HL-60 (cell line): Measurements from ENCODE around the gene GIMD1.

Experiments
- DNase-seq, 2 experiments: peaks; one replicate each; pipeline ENCODE4 v3.0.0-alpha.2; 2010 to 2020; ENCODE audit warnings: low read depth in 1 of 2, low spot score in 1 of 2
- H3K27ac ChIP-seq: fragments of 250-450 bp; sonication (Bioruptor Pico); replicated peaks from 2 replicates; pipeline ENCODE4 v1.5.1; 2020; ENCODE audit warnings: mild to moderate bottlenecking, moderate library complexity
- H3K27me3 ChIP-seq: fragments of 250-450 bp; sonication (Bioruptor Pico); 2 replicates; pipeline ENCODE4 v1.5.1; 2021; ENCODE audit warnings: mild to moderate bottlenecking, moderate library complexity; ENCODE audit not compliant: insufficient read depth, poor library complexity, severe bottlenecking
- H3K4me3 ChIP-seq: replicated peaks from 2 replicates; pipeline ENCODE4 v1.5.1; 2011; ENCODE audit warnings: mild to moderate bottlenecking, control low read depth, low read length; ENCODE audit not compliant: insufficient read depth
- CTCF ChIP-seq: IDR thresholded peaks from one replicate; pipeline ENCODE4 v1.5.1; 2011; ENCODE audit warnings: low read length, control low read depth, inconsistent platforms; ENCODE audit not compliant: insufficient read depth
- GABPA ChIP-seq: IDR thresholded peaks from 2 replicates; pipeline ENCODE4 v1.6.1; 2012; ENCODE audit warnings: low read depth
- POLR2AphosphoS5 ChIP-seq: IDR thresholded peaks from 2 replicates; pipeline ENCODE4 v1.6.1; 2012; ENCODE audit warnings: low read depth
- REST ChIP-seq: IDR thresholded peaks from 2 replicates; pipeline ENCODE4 v1.6.1; 2012; ENCODE audit warnings: low read depth; ENCODE audit not compliant: insufficient replicate concordance
- SPI1 ChIP-seq: IDR thresholded peaks from 2 replicates; pipeline ENCODE4 v1.6.1; 2012; ENCODE audit warnings: low read depth, mild to moderate bottlenecking, borderline replicate concordance

Gene GIMD1

DNA sequence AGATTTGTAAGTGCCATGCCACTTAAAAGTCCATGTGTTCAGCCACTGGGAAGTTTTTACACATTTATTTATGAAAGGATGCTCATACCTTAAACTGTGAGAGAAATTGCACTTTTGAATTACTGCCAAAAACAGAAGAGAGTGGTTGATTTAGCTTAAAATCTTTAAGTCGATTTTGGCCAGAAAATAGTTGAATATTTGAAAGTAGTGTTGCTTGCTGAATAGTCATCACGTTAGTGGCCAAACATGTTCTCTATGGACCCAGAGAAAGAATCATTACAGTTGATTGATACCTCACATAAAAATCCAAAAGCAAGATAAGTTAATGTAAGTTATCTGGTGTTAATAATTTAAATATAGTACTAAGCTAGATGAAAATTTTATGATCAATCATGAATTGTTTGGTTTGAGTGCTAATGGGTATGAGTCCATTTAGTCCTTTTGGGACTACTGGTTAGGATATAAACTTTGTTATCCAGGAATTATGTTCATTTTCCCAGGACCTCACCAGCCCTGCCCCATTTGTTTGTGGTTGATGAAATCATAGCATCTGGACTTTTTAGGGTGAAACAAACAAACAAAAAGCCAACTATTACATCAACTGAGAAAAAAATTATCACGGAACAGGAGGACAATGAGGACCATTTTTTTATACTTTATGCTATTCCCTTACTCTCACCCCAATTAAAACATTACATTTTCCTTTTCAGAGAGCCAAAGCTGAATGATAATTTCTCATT, 6.3 kb downstream of the GIMD1 start:
- no peak for TF ChIP-seq CTCF
- no peak for TF ChIP-seq SPI1
- no peak for TF ChIP-seq REST
- no peak for TF ChIP-seq POLR2AphosphoS5
- no peak for TF ChIP-seq GABPA
- H3K4me3 ChIP-seq: no peak overlapping the region
- no peak for DNase-seq
- H3K27me3 ChIP-seq: no peaks in the 10 kb centered on the region
- H3K27ac ChIP-seq: no peak overlapping the region

GRCh38 chr4:106358899-106359298, 9.7 kb downstream of the GIMD1 start:
- Histone ChIP-seq H3K4me3 (no peak overlapping the region), H3K27me3 (no peaks in the 10 kb centered on the region), H3K27ac (no peak overlapping the region)
- DNase-seq: peak in 1 of 2 experiments; percentile 54
- peak; percentile 77; the same call in 1 of the 2 replicates for TF ChIP-seq SPI1
- no peak for TF ChIP-seq REST
- no peak for TF ChIP-seq POLR2AphosphoS5
- TF ChIP-seq GABPA: no peak
- no peak for TF ChIP-seq CTCF

GRCh38 chr4:106355193-106355592, 13.4 kb downstream of the GIMD1 start:
- no peaks in the 10 kb centered on the region for H3K27me3 ChIP-seq
- no peak overlapping the region for H3K4me3 ChIP-seq
- DNase-seq: no peak
- TF ChIP-seq GABPA (no peak), REST (no peak), CTCF (no peak), SPI1 (no peak), POLR2AphosphoS5 (no peak)
- H3K27ac ChIP-seq: no peak overlapping the region
